GM21576 (cell line): Measurements from ENCODE around the gene FAM120B.

Experiments
- ATAC-seq: cut with Tn5 transposase; IDR thresholded peaks from one replicate; pipeline ENCODE4 v1.9.1; 2021; ENCODE audit warnings: mild to moderate bottlenecking, moderate library complexity; ENCODE audit not compliant: unreplicated experiment

FAM120B gene

GRCh38 chr6:170286246-170286933 lies 20.2 kb upstream of the FAM120B start:
- no peak for ATAC-seq

GRCh38 chr6:170286934-170287265 lies 19.7 kb upstream of the FAM120B start:
- ATAC-seq: no peak

GRCh38 chr6:170287371-170287876 lies 19.1 kb upstream of the FAM120B start:
- no peak for ATAC-seq

GRCh38 chr6:170288091-170288631 lies 18.4 kb upstream of the FAM120B start:
- no peak for ATAC-seq

GRCh38 chr6:170288852-170289179 lies 17.7 kb upstream of the FAM120B start:
- no peak for ATAC-seq

- ATAC-seq: no peak
Observed at GRCh38 chr6:170289180-170289931, 17.2 kb upstream of the FAM120B start.

- no peak for ATAC-seq
Observed at GRCh38 chr6:170289951-170290295, 16.6 kb upstream of the FAM120B start.

GRCh38 chr6:170290296-170291128 lies 16.0 kb upstream of the FAM120B start, which contains the start of gene DLL1:
Gene DLL1, minus strand, starts transcription at chr6:170291078. Its CDS starts 939 bp downstream, at chr6:170290139.
- ATAC-seq: no peak

GRCh38 chr6:170291271-170292110 lies 15.1 kb upstream of the FAM120B start:
- peak; percentile 34 for ATAC-seq

GRCh38 chr6:170292111-170292406 lies 14.5 kb upstream of the FAM120B start:
- ATAC-seq: no peak

- no peak for ATAC-seq
Observed at GRCh38 chr6:170292407-170293158, 14.0 kb upstream of the FAM120B start.

- ATAC-seq: no peak
Observed at GRCh38 chr6:170293341-170294231, 13.0 kb upstream of the FAM120B start.

- no peak for ATAC-seq
Observed at GRCh38 chr6:170294298-170294730, 12.2 kb upstream of the FAM120B start.

GRCh38 chr6:170294813-170295509 lies 11.6 kb upstream of the FAM120B start:
- ATAC-seq: no peak

GRCh38 chr6:170295510-170296422 lies 10.8 kb upstream of the FAM120B start:
- peak; percentile 40 for ATAC-seq

- no peak for ATAC-seq
Observed at GRCh38 chr6:170296423-170296745, 10.2 kb upstream of the FAM120B start.
